Erythroblast (primary cell): ENCODE results near the gene NIPAL4.

Experiments
- GATA1 ChIP-seq: IDR thresholded peaks from 2 replicates; pipeline ENCODE4 v1.6.1; 2011; ENCODE audit warnings: low read depth, mild to moderate bottlenecking, control low read depth, low read length, moderate library complexity
- POLR2A ChIP-seq: IDR thresholded peaks from 2 replicates; pipeline ENCODE4 v1.6.1; 2011; ENCODE audit warnings: mild to moderate bottlenecking, low read length

DNA sequence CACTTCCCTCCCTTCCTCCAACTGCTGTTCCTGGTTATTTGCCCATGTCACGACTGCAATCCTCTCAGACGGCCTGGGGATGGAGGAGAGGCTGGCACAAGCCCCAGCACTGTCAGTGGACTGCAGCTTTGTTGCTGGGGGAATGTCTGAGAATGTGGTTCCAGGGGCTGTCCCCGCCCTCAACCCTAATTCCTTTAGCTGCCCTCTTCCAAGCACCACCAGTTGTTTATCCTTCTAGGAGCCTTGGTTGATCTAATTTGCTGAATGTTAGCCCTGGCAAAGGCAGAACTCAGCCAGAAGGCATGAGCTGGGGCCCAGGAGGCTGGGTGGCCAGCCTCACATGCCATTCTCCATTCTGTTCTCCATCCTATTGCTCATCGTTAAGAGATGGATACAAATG lies 64.0 kb downstream of the NIPAL4 start:
- no peak for TF ChIP-seq POLR2A
- TF ChIP-seq GATA1 = no peak
